ENCODE measurements around the gene ELFN1. TPM values are rescaled to one million over a fixed set of nuclear protein-coding genes. Genes with fewer than 3 reads are reported as not detected.

Gene ELFN1
- total RNA-seq, 1 donor from 2014 or later, result 0.65 TPM

GRCh38 chr7:1750541-1751021 lies 80.5 kb downstream of the ELFN1 start:
- Mint-ChIP-seq H3K4me3 (ENCODE audit: unreplicated experiment) (no peak overlapping the region), H3K9me3 (ENCODE audit: low read depth) (no peaks in the 10 kb centered on the region), H3K36me3 (ENCODE audit: low read depth) (no peaks in the 10 kb centered on the region), H3K27me3 (ENCODE audit: low read depth) (peaks cover 37% of the 10 kb centered on the region), H3K4me1 (ENCODE audit: low read depth) (no peaks in the 10 kb centered on the region), H3K27ac (ENCODE audit: unreplicated experiment) (no peak overlapping the region)
- peak; percentile 76 for DNase-seq (ENCODE audit: low spot score)
- TF ChIP-seq, protein P1, sequence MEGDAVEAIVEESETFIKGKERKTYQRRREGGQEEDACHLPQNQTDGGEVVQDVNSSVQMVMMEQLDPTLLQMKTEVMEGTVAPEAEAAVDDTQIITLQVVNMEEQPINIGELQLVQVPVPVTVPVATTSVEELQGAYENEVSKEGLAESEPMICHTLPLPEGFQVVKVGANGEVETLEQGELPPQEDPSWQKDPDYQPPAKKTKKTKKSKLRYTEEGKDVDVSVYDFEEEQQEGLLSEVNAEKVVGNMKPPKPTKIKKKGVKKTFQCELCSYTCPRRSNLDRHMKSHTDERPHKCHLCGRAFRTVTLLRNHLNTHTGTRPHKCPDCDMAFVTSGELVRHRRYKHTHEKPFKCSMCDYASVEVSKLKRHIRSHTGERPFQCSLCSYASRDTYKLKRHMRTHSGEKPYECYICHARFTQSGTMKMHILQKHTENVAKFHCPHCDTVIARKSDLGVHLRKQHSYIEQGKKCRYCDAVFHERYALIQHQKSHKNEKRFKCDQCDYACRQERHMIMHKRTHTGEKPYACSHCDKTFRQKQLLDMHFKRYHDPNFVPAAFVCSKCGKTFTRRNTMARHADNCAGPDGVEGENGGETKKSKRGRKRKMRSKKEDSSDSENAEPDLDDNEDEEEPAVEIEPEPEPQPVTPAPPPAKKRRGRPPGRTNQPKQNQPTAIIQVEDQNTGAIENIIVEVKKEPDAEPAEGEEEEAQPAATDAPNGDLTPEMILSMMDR (IDR thresholded peaks at IDR 0.05), result no peak

- peak; percentile 89 for DNase-seq (ENCODE audit: low spot score)
- H3K36me3 Mint-ChIP-seq (ENCODE audit: low read depth), result no peaks in the 10 kb centered on the region
- TF ChIP-seq, protein P1 (IDR thresholded peaks at IDR 0.05), result no peak
- no peaks in the 10 kb centered on the region for H3K9me3 Mint-ChIP-seq (ENCODE audit: low read depth)
- H3K4me3 Mint-ChIP-seq (ENCODE audit: unreplicated experiment), result no peak overlapping the region
- no peaks in the 10 kb centered on the region for H3K4me1 Mint-ChIP-seq (ENCODE audit: low read depth)
- no peak overlapping the region for H3K27ac Mint-ChIP-seq (ENCODE audit: unreplicated experiment)
- H3K27me3 Mint-ChIP-seq (ENCODE audit: low read depth), result peaks cover 50% of the 10 kb centered on the region
Observed at GRCh38 chr7:1752111-1752510, 82.0 kb downstream of the ELFN1 start.

- no peak overlapping the region for H3K27ac Mint-ChIP-seq (ENCODE audit: unreplicated experiment)
- peaks cover 55% of the 10 kb centered on the region for H3K27me3 Mint-ChIP-seq (ENCODE audit: low read depth)
- no peaks in the 10 kb centered on the region for H3K36me3 Mint-ChIP-seq (ENCODE audit: low read depth)
- no peak overlapping the region for H3K4me3 Mint-ChIP-seq (ENCODE audit: unreplicated experiment)
- TF ChIP-seq, protein P1 (IDR thresholded peaks at IDR 0.05), result no peak
- DNase-seq (ENCODE audit: low spot score), result peak; percentile 55
- H3K9me3 Mint-ChIP-seq (ENCODE audit: low read depth), result no peaks in the 10 kb centered on the region
- no peaks in the 10 kb centered on the region for H3K4me1 Mint-ChIP-seq (ENCODE audit: low read depth)
Observed at GRCh38 chr7:1752771-1753563, 82.9 kb downstream of the ELFN1 start.

DNA sequence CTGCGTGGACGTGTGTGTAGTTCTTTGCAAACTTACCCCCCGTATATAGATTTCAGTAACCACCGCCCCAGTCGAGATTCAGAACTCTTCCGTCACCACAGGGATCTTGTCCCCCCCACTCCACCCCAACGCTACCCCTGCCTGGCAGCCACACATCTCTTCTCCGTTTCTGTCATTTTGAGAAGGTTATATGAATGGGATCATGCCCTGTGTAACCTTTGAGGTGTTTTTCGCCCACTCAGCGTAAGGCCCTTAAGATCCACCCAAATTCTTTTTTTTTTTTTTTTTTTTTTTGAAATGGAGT lies 83.4 kb downstream of the ELFN1 start:
- no peaks in the 10 kb centered on the region for H3K36me3 Mint-ChIP-seq (ENCODE audit: low read depth)
- no peak overlapping the region for H3K27ac Mint-ChIP-seq (ENCODE audit: unreplicated experiment)
- H3K9me3 Mint-ChIP-seq (ENCODE audit: low read depth), result no peaks in the 10 kb centered on the region
- no peaks in the 10 kb centered on the region for H3K4me1 Mint-ChIP-seq (ENCODE audit: low read depth)
- H3K4me3 Mint-ChIP-seq (ENCODE audit: unreplicated experiment), result no peak overlapping the region
- no peak for DNase-seq (ENCODE audit: low spot score)
- H3K27me3 Mint-ChIP-seq (ENCODE audit: low read depth), result peaks cover 52% of the 10 kb centered on the region
- TF ChIP-seq, protein P1 (IDR thresholded peaks at IDR 0.05), result no peak

GRCh38 chr7:1754345-1754908 lies 84.3 kb downstream of the ELFN1 start:
- Mint-ChIP-seq H3K27me3 (ENCODE audit: low read depth) (peaks cover 55% of the 10 kb centered on the region), H3K36me3 (ENCODE audit: low read depth) (no peaks in the 10 kb centered on the region), H3K27ac (ENCODE audit: unreplicated experiment) (no peak overlapping the region), H3K9me3 (ENCODE audit: low read depth) (no peaks in the 10 kb centered on the region), H3K4me3 (ENCODE audit: unreplicated experiment) (no peak overlapping the region), H3K4me1 (ENCODE audit: low read depth) (no peaks in the 10 kb centered on the region)
- no peak for DNase-seq (ENCODE audit: low spot score)
- TF ChIP-seq, protein P1 (IDR thresholded peaks at IDR 0.05), result no peak
